ENCODE data around the gene SHTN1.

The SHTN1 gene

DNA sequence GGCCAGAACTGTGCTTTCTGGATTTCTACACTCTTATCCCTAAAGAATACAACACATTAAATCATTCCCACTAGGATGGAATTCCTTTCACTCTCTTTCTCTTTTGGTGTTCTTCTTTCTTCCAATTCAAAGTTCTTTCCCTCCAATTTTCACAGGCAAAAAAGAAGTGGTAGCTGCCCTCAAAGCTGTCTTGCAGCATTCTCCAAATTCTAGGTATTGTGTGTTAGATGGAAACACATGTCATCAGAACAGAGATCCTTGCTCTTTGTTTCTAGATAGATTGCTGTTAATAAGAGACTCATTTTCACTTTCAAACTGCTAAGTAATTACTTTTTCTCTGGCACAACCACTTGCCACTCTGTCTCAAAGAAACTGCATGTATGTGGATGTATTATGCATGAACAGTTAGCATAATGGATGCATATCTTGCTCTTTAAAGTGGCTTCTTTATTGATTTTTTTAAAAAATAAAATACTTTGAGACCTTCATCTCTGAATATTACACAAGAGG lies 31.0 kb downstream of the SHTN1 start:
- no peak overlapping the region for H3K4me3 ChIP-seq (ENCODE audit: low read depth, low read length)
- H3K4me2 ChIP-seq (ENCODE audit: low read length) = no peak overlapping the region
- H2AFZ ChIP-seq = no peak overlapping the region
- no peaks in the 10 kb centered on the region for H3K4me1 ChIP-seq
- H3K9me3 ChIP-seq (ENCODE audit: control insufficient read depth, low read length) = no peaks in the 10 kb centered on the region
- H3K27ac ChIP-seq = no peak overlapping the region
- H3K36me3 ChIP-seq (ENCODE audit: control insufficient read depth, insufficient read depth, low read length) = no peaks in the 10 kb centered on the region
- no peaks in the 10 kb centered on the region for H3K79me2 ChIP-seq
- no peaks in the 10 kb centered on the region for H3K27me3 ChIP-seq (ENCODE audit: control insufficient read depth, insufficient read depth, low read length)
- TF ChIP-seq, protein P1, sequence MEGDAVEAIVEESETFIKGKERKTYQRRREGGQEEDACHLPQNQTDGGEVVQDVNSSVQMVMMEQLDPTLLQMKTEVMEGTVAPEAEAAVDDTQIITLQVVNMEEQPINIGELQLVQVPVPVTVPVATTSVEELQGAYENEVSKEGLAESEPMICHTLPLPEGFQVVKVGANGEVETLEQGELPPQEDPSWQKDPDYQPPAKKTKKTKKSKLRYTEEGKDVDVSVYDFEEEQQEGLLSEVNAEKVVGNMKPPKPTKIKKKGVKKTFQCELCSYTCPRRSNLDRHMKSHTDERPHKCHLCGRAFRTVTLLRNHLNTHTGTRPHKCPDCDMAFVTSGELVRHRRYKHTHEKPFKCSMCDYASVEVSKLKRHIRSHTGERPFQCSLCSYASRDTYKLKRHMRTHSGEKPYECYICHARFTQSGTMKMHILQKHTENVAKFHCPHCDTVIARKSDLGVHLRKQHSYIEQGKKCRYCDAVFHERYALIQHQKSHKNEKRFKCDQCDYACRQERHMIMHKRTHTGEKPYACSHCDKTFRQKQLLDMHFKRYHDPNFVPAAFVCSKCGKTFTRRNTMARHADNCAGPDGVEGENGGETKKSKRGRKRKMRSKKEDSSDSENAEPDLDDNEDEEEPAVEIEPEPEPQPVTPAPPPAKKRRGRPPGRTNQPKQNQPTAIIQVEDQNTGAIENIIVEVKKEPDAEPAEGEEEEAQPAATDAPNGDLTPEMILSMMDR (IDR thresholded peaks at IDR 0.05) = no peak
- H3K9ac ChIP-seq = no peak overlapping the region

DNA sequence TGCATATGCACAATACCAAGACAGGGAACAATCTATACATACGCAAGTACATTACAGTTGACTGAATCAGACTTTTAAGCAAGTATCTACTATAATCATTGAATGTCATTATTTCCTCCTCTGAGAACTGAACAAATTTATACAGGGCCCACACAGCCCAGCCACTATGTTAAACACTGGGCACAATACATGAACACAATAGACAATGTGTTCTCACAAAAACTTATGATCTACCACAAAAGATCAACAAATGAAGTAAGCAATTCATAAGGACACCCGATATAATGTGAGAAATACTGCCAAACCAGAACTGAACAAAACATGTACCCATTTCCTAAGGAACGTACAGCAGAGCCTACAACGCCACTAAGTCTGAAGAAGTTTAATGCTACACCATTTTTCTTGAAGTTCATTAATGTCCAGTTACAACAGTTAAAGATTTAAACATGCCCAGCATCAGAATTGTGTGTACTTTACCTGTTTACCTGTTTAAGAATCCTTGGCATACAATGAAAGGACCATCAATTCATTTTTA lies 31.5 kb downstream of the SHTN1 start:
- Histone ChIP-seq H3K4me3 (ENCODE audit: low read depth, low read length) (no peak overlapping the region), H3K4me1 (no peaks in the 10 kb centered on the region), H3K9me3 (ENCODE audit: control insufficient read depth, low read length) (no peaks in the 10 kb centered on the region), H3K27ac (no peak overlapping the region), H3K4me2 (ENCODE audit: low read length) (no peak overlapping the region), H3K27me3 (ENCODE audit: control insufficient read depth, insufficient read depth, low read length) (no peaks in the 10 kb centered on the region), H3K36me3 (ENCODE audit: control insufficient read depth, insufficient read depth, low read length) (no peaks in the 10 kb centered on the region), H2AFZ (no peak overlapping the region), H3K9ac (no peak overlapping the region), H3K79me2 (no peaks in the 10 kb centered on the region)
- TF ChIP-seq, protein P1 (IDR thresholded peaks at IDR 0.05) = no peak

DNA sequence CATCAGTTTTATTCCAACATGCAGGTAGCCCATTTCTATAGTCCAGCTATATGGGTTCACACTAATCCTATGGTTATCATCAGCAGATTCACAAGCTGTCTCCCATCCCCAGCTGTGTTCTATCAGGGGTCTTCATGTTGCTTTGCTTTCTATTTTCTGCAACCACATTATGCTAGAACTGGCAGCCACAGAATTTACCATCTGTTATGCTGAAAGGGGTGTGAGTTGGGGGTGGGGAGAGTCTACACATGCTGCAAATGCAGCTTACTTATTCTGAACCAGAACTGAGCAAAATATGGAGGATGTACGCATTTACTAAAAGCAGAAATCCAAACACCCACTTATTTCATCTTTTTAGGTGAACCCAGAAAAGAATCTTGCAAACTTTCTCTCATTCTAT lies 32.9 kb downstream of the SHTN1 start:
- Histone ChIP-seq H3K27me3 (ENCODE audit: control insufficient read depth, insufficient read depth, low read length) (no peaks in the 10 kb centered on the region), H3K9me3 (ENCODE audit: control insufficient read depth, low read length) (no peaks in the 10 kb centered on the region), H3K4me3 (ENCODE audit: low read depth, low read length) (no peak overlapping the region), H3K9ac (no peak overlapping the region), H3K79me2 (no peaks in the 10 kb centered on the region), H3K27ac (no peak overlapping the region), H3K4me2 (ENCODE audit: low read length) (no peak overlapping the region), H3K4me1 (no peaks in the 10 kb centered on the region), H2AFZ (no peak overlapping the region), H3K36me3 (ENCODE audit: control insufficient read depth, insufficient read depth, low read length) (no peaks in the 10 kb centered on the region)
- TF ChIP-seq, protein P1 (IDR thresholded peaks at IDR 0.05) = no peak

DNA sequence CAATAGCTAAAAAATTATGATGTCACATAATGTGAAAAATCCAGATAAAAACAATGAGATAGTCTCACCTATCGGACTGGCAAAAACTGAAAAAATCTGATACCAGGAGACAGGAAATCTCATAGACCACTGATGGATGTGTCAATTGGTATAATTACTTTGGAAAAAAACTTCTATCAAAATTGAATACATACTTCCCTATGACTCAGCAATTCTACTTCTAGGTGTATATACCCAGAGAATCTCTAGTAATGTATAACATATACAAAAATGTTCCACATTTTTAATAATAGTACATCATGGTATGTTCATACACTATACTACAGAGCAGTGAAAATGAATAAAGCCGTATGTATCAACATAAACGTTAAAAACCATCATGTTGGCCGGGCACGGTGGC lies 34.9 kb downstream of the SHTN1 start:
- Histone ChIP-seq H3K27ac (no peak overlapping the region), H3K4me2 (ENCODE audit: low read length) (no peak overlapping the region), H3K36me3 (ENCODE audit: control insufficient read depth, insufficient read depth, low read length) (no peaks in the 10 kb centered on the region), H3K9ac (no peak overlapping the region), H3K4me3 (ENCODE audit: low read depth, low read length) (no peak overlapping the region), H2AFZ (no peak overlapping the region), H3K4me1 (no peaks in the 10 kb centered on the region), H3K27me3 (ENCODE audit: control insufficient read depth, insufficient read depth, low read length) (no peaks in the 10 kb centered on the region), H3K79me2 (no peaks in the 10 kb centered on the region), H3K9me3 (ENCODE audit: control insufficient read depth, low read length) (no peaks in the 10 kb centered on the region)
- TF ChIP-seq, protein P1 (IDR thresholded peaks at IDR 0.05) = no peak

DNA sequence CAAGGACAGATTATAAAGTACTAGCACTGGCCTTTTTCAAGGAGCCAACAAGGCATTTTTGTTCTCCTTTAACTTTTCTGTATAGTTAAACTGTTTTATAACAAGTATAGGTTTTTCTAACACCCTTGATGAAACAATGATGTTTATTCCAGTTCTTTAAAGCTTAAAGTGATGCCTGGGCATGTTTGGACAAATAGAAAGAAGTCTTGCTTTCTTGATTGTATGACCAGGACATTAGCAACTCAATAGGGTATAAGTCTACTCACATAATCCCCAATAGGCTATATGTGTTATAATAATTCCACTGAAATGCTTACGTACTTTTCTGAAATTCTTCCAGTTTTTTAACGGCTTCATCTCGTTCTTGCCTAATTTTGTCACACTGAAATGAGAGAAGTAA lies 36.7 kb downstream of the SHTN1 start:
- no peak overlapping the region for H3K9ac ChIP-seq
- no peaks in the 10 kb centered on the region for H3K4me1 ChIP-seq
- H2AFZ ChIP-seq = no peak overlapping the region
- no peaks in the 10 kb centered on the region for H3K27me3 ChIP-seq (ENCODE audit: control insufficient read depth, insufficient read depth, low read length)
- no peaks in the 10 kb centered on the region for H3K36me3 ChIP-seq (ENCODE audit: control insufficient read depth, insufficient read depth, low read length)
- no peak overlapping the region for H3K4me3 ChIP-seq (ENCODE audit: low read depth, low read length)
- no peaks in the 10 kb centered on the region for H3K79me2 ChIP-seq
- TF ChIP-seq, protein P1 (IDR thresholded peaks at IDR 0.05) = no peak
- H3K4me2 ChIP-seq (ENCODE audit: low read length) = no peak overlapping the region
- no peaks in the 10 kb centered on the region for H3K9me3 ChIP-seq (ENCODE audit: control insufficient read depth, low read length)
- no peak overlapping the region for H3K27ac ChIP-seq

Data from parathyroid adenoma (tissue), 2 donors.